Measurements from ENCODE around the gene ZNF710.

Gene ZNF710

DNA sequence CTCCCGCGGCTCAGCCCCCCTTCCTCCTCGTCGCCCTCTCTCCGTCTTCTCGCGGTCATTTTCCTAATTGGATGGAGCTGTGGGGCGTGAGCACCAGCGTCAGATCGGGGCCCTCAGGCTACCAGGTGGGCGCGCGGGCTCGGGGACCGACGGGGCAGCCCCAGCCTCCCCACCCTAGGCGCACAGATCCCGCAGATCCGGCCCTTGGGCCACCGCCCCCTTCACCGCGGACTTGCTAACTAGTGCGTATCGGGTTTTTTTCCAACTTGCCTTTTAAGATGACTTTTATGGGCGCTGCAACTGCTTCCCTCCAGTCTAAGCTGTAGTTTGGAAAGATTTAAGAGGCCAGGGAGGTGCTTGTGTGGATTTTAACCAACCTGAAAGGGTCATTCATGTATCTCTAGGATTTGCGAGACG lies 1.3 kb downstream of the ZNF710 start:
- TF ChIP-seq, protein P1, sequence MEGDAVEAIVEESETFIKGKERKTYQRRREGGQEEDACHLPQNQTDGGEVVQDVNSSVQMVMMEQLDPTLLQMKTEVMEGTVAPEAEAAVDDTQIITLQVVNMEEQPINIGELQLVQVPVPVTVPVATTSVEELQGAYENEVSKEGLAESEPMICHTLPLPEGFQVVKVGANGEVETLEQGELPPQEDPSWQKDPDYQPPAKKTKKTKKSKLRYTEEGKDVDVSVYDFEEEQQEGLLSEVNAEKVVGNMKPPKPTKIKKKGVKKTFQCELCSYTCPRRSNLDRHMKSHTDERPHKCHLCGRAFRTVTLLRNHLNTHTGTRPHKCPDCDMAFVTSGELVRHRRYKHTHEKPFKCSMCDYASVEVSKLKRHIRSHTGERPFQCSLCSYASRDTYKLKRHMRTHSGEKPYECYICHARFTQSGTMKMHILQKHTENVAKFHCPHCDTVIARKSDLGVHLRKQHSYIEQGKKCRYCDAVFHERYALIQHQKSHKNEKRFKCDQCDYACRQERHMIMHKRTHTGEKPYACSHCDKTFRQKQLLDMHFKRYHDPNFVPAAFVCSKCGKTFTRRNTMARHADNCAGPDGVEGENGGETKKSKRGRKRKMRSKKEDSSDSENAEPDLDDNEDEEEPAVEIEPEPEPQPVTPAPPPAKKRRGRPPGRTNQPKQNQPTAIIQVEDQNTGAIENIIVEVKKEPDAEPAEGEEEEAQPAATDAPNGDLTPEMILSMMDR (conservative IDR thresholded peaks at IDR 0.05; ENCODE audit: low read length) = no peak
- peak; percentile 34 for DNase-seq (ENCODE audit: low read depth)
- H3K4me3 ChIP-seq (ENCODE audit: low read length) = peak overlapping the region; percentile 68

DNA sequence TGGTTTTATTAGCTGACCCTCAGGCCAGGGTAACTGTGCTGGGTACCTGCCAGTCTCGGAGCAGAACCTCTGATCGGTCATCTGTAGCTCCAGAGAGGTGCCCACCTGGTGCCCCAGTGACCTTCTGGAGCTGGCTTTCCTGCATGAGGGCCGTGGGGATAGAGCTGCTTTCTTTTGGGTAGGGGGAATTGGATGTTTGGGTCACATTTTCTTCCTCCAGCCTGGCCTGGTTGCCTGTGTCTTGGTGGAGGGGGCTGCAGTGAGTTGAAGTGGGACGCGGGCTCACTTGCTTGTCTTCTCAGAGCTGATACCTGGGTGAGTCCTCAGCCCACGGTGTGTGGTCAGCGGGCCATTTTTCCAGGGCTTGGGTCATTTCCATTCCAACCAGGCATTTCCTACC lies 2.6 kb downstream of the ZNF710 start:
- TF ChIP-seq, protein P1 (conservative IDR thresholded peaks at IDR 0.05; ENCODE audit: low read length) = no peak
- peak overlapping the region; percentile 8; the same call in 1 of the 2 replicates for H3K4me3 ChIP-seq (ENCODE audit: low read length)
- DNase-seq (ENCODE audit: low read depth) = no peak

DNA sequence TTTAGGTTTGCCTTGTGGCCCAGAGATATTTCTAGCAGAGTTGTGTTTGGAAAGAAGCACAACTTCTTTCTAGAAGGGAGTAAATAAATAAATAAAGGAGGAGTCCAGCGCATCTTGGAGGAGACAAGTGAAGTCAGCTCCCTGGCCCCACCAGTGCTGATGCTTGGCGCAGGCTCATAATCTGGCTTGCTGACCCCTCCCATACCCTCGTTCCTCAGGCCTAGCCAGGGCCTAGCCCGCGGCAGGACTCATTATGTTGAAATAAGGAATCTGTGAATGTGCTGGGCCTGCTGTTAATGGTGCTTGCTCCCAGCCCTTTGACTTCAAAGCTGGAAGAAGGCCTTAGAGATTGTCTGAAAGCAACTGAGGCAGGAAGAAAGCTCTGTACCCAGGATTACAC lies 3.1 kb downstream of the ZNF710 start:
- no peak for DNase-seq (ENCODE audit: low read depth)
- peak overlapping the region; percentile 23 for H3K4me3 ChIP-seq (ENCODE audit: low read length)
- TF ChIP-seq, protein P1 (conservative IDR thresholded peaks at IDR 0.05; ENCODE audit: low read length) = no peak

DNA sequence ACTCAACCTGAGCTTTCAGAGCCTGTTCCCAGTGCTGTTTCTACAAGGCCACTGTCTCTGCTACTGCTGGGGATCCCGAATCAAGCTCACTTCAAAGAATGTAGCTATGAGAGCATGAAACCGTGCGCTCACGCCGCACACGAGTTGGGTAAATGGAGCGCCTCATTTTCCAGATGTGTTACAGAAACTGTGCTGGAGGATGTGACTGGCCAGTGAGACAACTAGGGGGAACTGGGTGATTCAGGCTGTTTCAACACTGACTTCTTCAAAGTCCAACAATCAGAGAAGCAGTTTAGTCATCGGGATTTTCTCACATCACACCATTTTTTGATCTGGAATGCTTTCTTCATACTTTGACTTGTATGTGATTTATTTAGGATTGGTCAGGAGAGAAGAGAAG lies 3.5 kb downstream of the ZNF710 start:
- H3K4me3 ChIP-seq (ENCODE audit: low read length) = peak overlapping the region; percentile 23

DNA sequence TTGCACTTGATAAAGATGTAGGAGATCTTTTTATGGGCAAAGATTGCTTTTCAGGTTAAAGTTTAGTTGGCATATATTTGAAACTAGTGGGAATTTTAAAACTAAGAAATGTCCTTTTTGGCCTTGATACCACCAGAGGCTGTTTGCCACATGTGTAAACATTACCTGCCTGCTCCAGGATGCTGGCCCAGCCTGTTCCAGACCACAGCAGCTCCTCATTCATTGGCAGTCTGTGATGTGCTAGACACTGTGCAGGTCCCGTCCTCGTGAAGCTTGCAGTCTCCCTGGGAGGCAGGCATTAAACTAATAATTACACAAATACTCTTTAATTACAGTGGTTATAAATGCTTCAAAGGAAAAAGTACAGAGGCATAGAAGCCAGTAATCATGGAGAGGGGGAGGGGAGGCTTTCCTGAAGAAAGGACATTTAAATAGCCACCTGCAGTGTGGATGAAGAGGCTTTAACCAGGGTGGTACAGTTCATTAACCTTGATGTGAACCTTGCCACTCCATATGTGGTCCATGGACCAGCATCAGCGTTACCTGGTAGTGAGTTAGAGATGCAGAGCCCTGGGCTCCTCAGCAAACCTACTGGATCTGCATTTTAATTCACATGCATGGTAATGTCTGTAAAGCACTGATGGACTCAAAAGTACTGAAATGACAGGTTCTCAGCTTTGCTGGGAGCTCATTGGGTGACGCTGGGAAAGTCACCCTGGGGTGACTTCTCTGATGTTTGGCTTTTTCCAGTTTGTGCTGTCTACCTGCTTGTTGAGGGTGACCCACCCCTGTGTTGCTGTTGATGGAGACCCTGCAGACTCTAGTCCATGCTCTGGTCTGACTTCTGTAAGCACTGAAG lies 5.3 kb downstream of the ZNF710 start:
- DNase-seq (ENCODE audit: low read depth) = no peak
- TF ChIP-seq, protein P1 (conservative IDR thresholded peaks at IDR 0.05; ENCODE audit: low read length) = no peak

More for the DNA sequence above, 3.5 kb downstream of the ZNF710 start:
- DNase-seq (ENCODE audit: low read depth) = peak; percentile 97
- TF ChIP-seq, protein P1 (conservative IDR thresholded peaks at IDR 0.05; ENCODE audit: low read length) = no peak

DNA sequence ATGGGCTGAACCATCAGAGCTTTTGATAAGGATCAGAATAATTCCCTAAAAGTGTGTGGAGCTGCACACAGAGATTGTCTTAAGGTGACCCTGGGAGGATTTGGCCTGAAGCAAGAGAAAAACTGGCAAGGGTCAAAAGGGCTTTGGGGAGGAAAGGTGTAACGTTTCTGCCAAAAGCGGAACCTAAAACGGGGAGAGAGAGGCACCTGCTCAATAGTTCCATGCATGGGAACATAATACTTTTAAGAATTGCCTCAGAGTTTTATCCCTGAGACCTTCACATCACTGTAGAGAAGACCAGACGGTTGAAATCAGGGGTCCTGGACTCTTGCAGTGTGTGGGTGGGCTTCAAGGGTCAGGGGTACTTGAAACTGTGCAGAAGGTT lies 5.9 kb downstream of the ZNF710 start:
- H3K4me3 ChIP-seq (ENCODE audit: low read length) = no peak overlapping the region
- TF ChIP-seq, protein P1 (conservative IDR thresholded peaks at IDR 0.05; ENCODE audit: low read length) = no peak
- DNase-seq (ENCODE audit: low read depth) = no peak

More for the DNA sequence above, 5.3 kb downstream of the ZNF710 start:
- no peak overlapping the region for H3K4me3 ChIP-seq (ENCODE audit: low read length)

DNA sequence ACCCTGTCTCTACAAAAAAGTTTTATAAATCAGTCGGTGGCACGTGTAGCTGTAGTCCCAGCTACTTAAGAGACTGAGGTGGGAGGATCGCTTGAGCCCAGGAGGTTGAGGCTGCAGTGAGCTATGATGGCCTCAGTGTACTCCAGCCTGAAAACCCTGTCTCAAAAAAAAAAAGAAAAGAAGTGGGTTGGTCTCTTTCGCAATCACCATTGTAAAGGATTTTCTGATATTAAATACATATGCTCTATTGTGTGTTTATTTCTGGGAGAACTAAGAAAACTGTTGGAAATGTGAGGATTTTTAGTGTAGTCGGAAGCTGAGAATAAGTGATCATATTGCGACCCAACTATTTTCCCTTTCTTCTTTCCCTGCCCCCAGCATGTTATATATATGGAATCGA lies 7.5 kb downstream of the ZNF710 start:
- TF ChIP-seq, protein P1 (conservative IDR thresholded peaks at IDR 0.05; ENCODE audit: low read length) = no peak
- H3K4me3 ChIP-seq (ENCODE audit: low read length) = no peak overlapping the region
- no peak for DNase-seq (ENCODE audit: low read depth)
